Activated CD8-positive, alpha-beta memory T cell treated with anti-CD3 and anti-CD28 coated beads for 1 hour (primary cell): Measurements from ENCODE around the gene SLC9C2.
A peak's percentile ranks its signal among the peaks of the same experiment; 100 is the strongest.
"Not testable (repeated sequence)": the region's sequence is repeated elsewhere in the genome, so short reads cannot be mapped to it uniquely, and the experiment has no call there.

Source experiments
- DNase-seq, 2 donors: peaks; one replicate each; pipeline ENCODE4 v3.0.0-alpha.2; 2020; ENCODE audit warnings: low read depth in 1 of 2; ENCODE audit errors: extremely low read depth in 1 of 2

Gene SLC9C2

GRCh38 chr1:173488001-173488400, 114.9 kb downstream of the SLC9C2 start:
- DNase-seq, result no peak

GRCh38 chr1:173485401-173485800, 117.5 kb downstream of the SLC9C2 start:
- no peak for DNase-seq

- DNase-seq, result no peak
These were observed 118.6 kb downstream of the SLC9C2 start for GRCh38 chr1:173484276-173484675.

- DNase-seq, result no peak
These were observed 120.2 kb downstream of the SLC9C2 start for GRCh38 chr1:173482683-173483082.

GRCh38 chr1:173481195-173481772, 121.6 kb downstream of the SLC9C2 start:
- DNase-seq, result no peak

GRCh38 chr1:173479649-173480048, 123.2 kb downstream of the SLC9C2 start:
- DNase-seq, result no peak

GRCh38 chr1:173478094-173478674, 124.7 kb downstream of the SLC9C2 start:
- DNase-seq, result no peak

GRCh38 chr1:173477286-173478093, 125.4 kb downstream of the SLC9C2 start, which contains the start of gene PRDX6:
PRDX6 (plus strand) TSS chr1:173477335; CDS start chr1:173477398, 63 bp downstream.
- DNase-seq, result peak; percentile 10 to 64

GRCh38 chr1:173476665-173477285, 126.1 kb downstream of the SLC9C2 start:
- DNase-seq, result peak; percentile 28 to 77

GRCh38 chr1:173476197-173476664, 126.6 kb downstream of the SLC9C2 start:
- no peak for DNase-seq

GRCh38 chr1:173475564-173476196, 127.2 kb downstream of the SLC9C2 start:
- no peak for DNase-seq

- DNase-seq, result not testable (repeated sequence)
These were observed 128.0 kb downstream of the SLC9C2 start for GRCh38 chr1:173474780-173475421.

GRCh38 chr1:173474097-173474779, 128.6 kb downstream of the SLC9C2 start:
- DNase-seq, result no peak

- DNase-seq, result no peak
These were observed 129.3 kb downstream of the SLC9C2 start for GRCh38 chr1:173473599-173474011.

GRCh38 chr1:173470608-173471007, 132.3 kb downstream of the SLC9C2 start:
- DNase-seq, result no peak

- no peak for DNase-seq
These were observed 133.2 kb downstream of the SLC9C2 start for GRCh38 chr1:173469656-173470055.

GRCh38 chr1:173467426-173467825, 135.4 kb downstream of the SLC9C2 start:
- DNase-seq, result no peak

- DNase-seq, result not testable (repeated sequence)
These were observed 138.7 kb downstream of the SLC9C2 start for GRCh38 chr1:173464185-173464584.

GRCh38 chr1:173462666-173463065, 140.2 kb downstream of the SLC9C2 start:
- not testable (repeated sequence) for DNase-seq

GRCh38 chr1:173459885-173460284, 143.0 kb downstream of the SLC9C2 start:
- no peak for DNase-seq
